Measurements from ENCODE around the gene IQCM. TPM values are rescaled to one million over a fixed set of nuclear protein-coding genes. Genes with fewer than 3 reads are reported as not detected.

IQCM gene, protein sequence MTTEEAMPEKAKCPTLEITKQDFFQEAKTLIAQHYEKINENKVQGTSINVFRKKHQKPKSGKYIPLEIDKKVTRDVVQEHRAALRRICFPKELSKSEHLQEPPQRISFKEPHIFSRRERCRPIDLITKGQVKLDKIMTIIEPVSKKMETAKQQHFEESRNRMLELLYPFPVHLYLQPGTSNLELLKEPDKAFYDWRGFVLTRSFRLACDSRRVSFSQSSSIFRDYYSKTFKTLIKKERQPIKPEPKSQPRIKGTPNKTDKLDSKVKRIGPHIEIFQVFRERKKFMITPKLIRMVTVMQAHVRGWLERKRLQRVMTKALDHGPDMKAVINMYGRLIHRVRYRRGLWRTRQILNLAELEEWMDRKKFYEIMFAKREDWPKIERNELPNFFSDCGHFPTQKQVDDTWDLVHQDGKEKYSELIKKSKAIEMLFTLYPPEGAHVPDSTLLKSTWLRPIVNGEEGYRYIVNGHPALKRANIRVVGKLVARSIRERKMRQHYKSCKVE
- not detected for total RNA-seq

DNA sequence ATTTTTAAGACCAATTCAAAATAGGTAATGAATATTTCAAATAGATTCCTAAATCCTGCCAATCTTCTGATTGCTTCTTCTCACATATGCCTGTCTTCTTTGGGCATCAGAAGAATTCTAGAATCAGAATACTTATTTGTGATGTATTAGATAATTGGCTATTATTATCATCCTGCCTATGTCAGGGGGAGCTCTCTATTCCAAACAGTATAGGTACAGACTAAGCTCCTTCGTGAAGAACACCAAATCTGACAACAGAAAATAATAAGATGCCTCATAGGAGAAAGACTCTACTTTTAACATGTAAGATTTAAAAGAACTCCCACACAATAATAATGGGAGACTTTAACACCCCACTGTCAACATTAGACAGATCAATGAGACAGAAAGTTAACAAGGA lies at the start of gene IQCM:
Gene IQCM, minus strand, starts transcription at position 101 of the 400 bp plus-strand sequence. CDS start 73,152 bp downstream, outside the sequence.

Data from melanocyte of skin (primary cell).